DOHH2 (cell line): ENCODE measurements around the gene METRN.

Source experiments
- H3F3A ChIP-seq: fragments of 200-600 bp; sonication (generic), shearing (Covaris generic); 2 replicates; pipeline ENCODE4 v1.6.0; 2016; ENCODE audit warnings: antibody characterized with exemption, mild to moderate bottlenecking; ENCODE audit not compliant: control insufficient read depth, insufficient read depth
- H3K27ac ChIP-seq: fragments of 200-600 bp; sonication (generic); 2 replicates; pipeline ENCODE4 v1.5.1; 2014; ENCODE audit warnings: low read depth, mild to moderate bottlenecking, low read length, moderate library complexity
- H3K27me3 ChIP-seq: fragments of 200-600 bp; sonication (generic); 2 replicates; pipeline ENCODE4 v1.6.1; 2014; ENCODE audit warnings: mild to moderate bottlenecking, low read length, mixed read lengths; ENCODE audit not compliant: control insufficient read depth
- H3K36me3 ChIP-seq: fragments of 200-600 bp; sonication (generic); 2 replicates; pipeline ENCODE4 v1.6.1; 2014; ENCODE audit warnings: mild to moderate bottlenecking, low read length, moderate library complexity, mixed read lengths; ENCODE audit not compliant: control insufficient read depth
- H3K4me1 ChIP-seq: fragments of 200-600 bp; sonication (generic); 2 replicates; pipeline ENCODE4 v1.6.1; 2014; ENCODE audit warnings: mild to moderate bottlenecking, low read length, mixed read lengths; ENCODE audit not compliant: control insufficient read depth
- H3K4me2 ChIP-seq: fragments of 200-600 bp; sonication (generic); 2 replicates; pipeline ENCODE4 v1.6.0; 2014; ENCODE audit warnings: mild to moderate bottlenecking, low read length, moderate library complexity
- H3K4me3 ChIP-seq: fragments of 200-600 bp; sonication (generic); 2 replicates; pipeline ENCODE4 v1.5.1; 2014; ENCODE audit warnings: mild to moderate bottlenecking, low read length, mixed read lengths
- H3K79me2 ChIP-seq: fragments of 200-600 bp; sonication (generic); 2 replicates; pipeline ENCODE4 v1.6.1; 2014; ENCODE audit warnings: mild to moderate bottlenecking, low read length, mixed read lengths; ENCODE audit not compliant: control insufficient read depth
- H3K9me2 ChIP-seq: fragments of 200-600 bp; sonication (generic); replicated peaks from 2 replicates; pipeline ENCODE4 v1.6.1; 2014; ENCODE audit warnings: mild to moderate bottlenecking, low read length, mixed read lengths; ENCODE audit not compliant: control insufficient read depth
- H3K9me3 ChIP-seq: fragments of 200-600 bp; sonication (generic); 2 replicates; pipeline ENCODE4 v1.6.1; 2014; ENCODE audit warnings: antibody characterized with exemption, low read length, mixed read lengths; ENCODE audit not compliant: control insufficient read depth, insufficient read depth
- H4K20me1 ChIP-seq: fragments of 200-600 bp; sonication (generic); 2 replicates; pipeline ENCODE4 v1.6.0; 2014; ENCODE audit warnings: low read depth, mild to moderate bottlenecking, antibody characterized with exemption, low read length, moderate library complexity; ENCODE audit not compliant: control insufficient read depth, insufficient read depth
- CTCF ChIP-seq: fragments of 200-600 bp; sonication (generic); IDR thresholded peaks from one replicate; pipeline ENCODE4 v1.5.1; 2014; ENCODE audit warnings: antibody characterized with exemption, mild to moderate bottlenecking, low read depth, low read length; ENCODE audit not compliant: poor library complexity, severe bottlenecking
- EZH2phosphoT487 ChIP-seq: fragments of 200-600 bp; sonication (generic); IDR thresholded peaks from 2 replicates; pipeline ENCODE4 v1.6.1; 2017; ENCODE audit warnings: borderline replicate concordance, mild to moderate bottlenecking, antibody characterized with exemption, low read length, moderate library complexity, mixed read lengths

Gene METRN

GRCh38 chr16:733382-734207 lies 18.7 kb downstream of the METRN start:
- TF ChIP-seq EZH2phosphoT487 (no peak), CTCF (peak; percentile 88)
- Histone ChIP-seq H3K4me2 (no peak overlapping the region; the same call in 1 of the 2 replicates), H3K36me3 (peaks cover 90% of the 10 kb centered on the region)

GRCh38 chr16:734208-734980 lies 19.5 kb downstream of the METRN start:
- no peak overlapping the region for H3K4me3 ChIP-seq
- H3K27ac ChIP-seq = no peak overlapping the region
- H3K79me2 ChIP-seq = peaks cover 31% of the 10 kb centered on the region
- peaks cover 91% of the 10 kb centered on the region for H3K36me3 ChIP-seq
- no peaks in the 10 kb centered on the region for H3K9me2 ChIP-seq
- peaks cover 72% of the 10 kb centered on the region for H3K4me1 ChIP-seq
- no peaks in the 10 kb centered on the region for H3K27me3 ChIP-seq
- H3F3A ChIP-seq = peaks cover 13% of the 10 kb centered on the region
- TF ChIP-seq EZH2phosphoT487 = no peak
- no peak for TF ChIP-seq CTCF
- H4K20me1 ChIP-seq = no peaks in the 10 kb centered on the region
- H3K4me2 ChIP-seq = no peak overlapping the region; the same call in 1 of the 2 replicates
- H3K9me3 ChIP-seq = no peaks in the 10 kb centered on the region

More at GRCh38 chr16:733382-734207, 18.7 kb downstream of the METRN start:
- no peak overlapping the region for H3K27ac ChIP-seq
- peaks cover 70% of the 10 kb centered on the region for H3K4me1 ChIP-seq
- H3K27me3 ChIP-seq = no peaks in the 10 kb centered on the region
- H3K9me3 ChIP-seq = no peaks in the 10 kb centered on the region
- H4K20me1 ChIP-seq = no peaks in the 10 kb centered on the region
- H3K79me2 ChIP-seq = peaks cover 27% of the 10 kb centered on the region
- no peaks in the 10 kb centered on the region for H3K9me2 ChIP-seq
- H3F3A ChIP-seq = peaks cover 10% of the 10 kb centered on the region
- H3K4me3 ChIP-seq = no peak overlapping the region

- TF ChIP-seq EZH2phosphoT487 (no peak), CTCF (no peak)
- H3K27me3 ChIP-seq = no peaks in the 10 kb centered on the region
- H3F3A ChIP-seq = peaks cover 15% of the 10 kb centered on the region
- H3K4me2 ChIP-seq = peak overlapping the region; percentile 100
- peaks cover 78% of the 10 kb centered on the region for H3K4me1 ChIP-seq
- H3K4me3 ChIP-seq = 0 out of 2 replicates have a peak overlapping the region, but pooled peaks have one; percentile 96
- no peaks in the 10 kb centered on the region for H3K9me3 ChIP-seq
- no peaks in the 10 kb centered on the region for H3K9me2 ChIP-seq
- peaks cover 90% of the 10 kb centered on the region for H3K36me3 ChIP-seq
- peak overlapping the region; percentile 100 for H3K27ac ChIP-seq
- peaks cover 39% of the 10 kb centered on the region for H3K79me2 ChIP-seq
- H4K20me1 ChIP-seq = no peaks in the 10 kb centered on the region
These were observed 20.3 kb downstream of the METRN start for GRCh38 chr16:734981-735881.
